ENCODE data around the gene NPPB.

DNA sequence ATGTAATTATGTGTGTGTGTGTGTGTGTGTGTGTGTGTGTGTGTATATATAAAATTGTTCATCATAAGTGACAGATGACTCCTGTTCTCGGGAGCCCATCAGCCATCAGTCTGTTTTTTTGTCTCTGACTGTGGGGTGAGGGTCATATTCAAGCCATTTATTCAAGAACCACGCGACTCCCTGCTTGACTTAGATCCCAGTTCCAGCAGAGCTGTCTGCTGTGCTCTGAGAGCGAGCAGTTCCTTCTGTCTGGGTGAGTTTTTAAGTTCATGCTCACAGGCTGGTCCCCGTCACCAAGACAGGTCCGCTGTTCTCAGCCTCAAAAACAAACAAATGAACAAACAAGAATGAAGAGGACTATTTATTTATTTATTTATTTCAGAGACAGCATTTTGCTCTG lies 18.3 kb upstream of the NPPB start:
- TF ChIP-seq, protein P1, sequence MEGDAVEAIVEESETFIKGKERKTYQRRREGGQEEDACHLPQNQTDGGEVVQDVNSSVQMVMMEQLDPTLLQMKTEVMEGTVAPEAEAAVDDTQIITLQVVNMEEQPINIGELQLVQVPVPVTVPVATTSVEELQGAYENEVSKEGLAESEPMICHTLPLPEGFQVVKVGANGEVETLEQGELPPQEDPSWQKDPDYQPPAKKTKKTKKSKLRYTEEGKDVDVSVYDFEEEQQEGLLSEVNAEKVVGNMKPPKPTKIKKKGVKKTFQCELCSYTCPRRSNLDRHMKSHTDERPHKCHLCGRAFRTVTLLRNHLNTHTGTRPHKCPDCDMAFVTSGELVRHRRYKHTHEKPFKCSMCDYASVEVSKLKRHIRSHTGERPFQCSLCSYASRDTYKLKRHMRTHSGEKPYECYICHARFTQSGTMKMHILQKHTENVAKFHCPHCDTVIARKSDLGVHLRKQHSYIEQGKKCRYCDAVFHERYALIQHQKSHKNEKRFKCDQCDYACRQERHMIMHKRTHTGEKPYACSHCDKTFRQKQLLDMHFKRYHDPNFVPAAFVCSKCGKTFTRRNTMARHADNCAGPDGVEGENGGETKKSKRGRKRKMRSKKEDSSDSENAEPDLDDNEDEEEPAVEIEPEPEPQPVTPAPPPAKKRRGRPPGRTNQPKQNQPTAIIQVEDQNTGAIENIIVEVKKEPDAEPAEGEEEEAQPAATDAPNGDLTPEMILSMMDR (conservative IDR thresholded peaks at IDR 0.05; ENCODE audit: low read depth in 2 of 2), result no peak
- no peak for TF ChIP-seq EZH2phosphoT487 (IDR thresholded peaks at IDR 0.05; ENCODE audit: unreplicated experiment)
- TF ChIP-seq CREB1 (CRISPR knock-in tag; IDR thresholded peaks at IDR 0.05; ENCODE audit: low read depth), result no peak
- TF ChIP-seq REST (IDR thresholded peaks at IDR 0.05; ENCODE audit: unreplicated experiment), result no peak

Measured in GM23338 (cell line).